Esophagus muscularis mucosa (tissue), 3 donors: Measurements from ENCODE around the gene MCF2L2.

Source experiments
- CTCF ChIP-seq, 3 experiments: fragments of 200-600 bp in 2 of 3; fragments of 450-650 bp in 1 of 3; sonication (generic) in 2 of 3; IDR thresholded peaks; one replicate each; pipeline ENCODE4 v1.5.1; 2017 to 2019; ENCODE audit warnings: antibody characterized with exemption in 3 of 3, mild to moderate bottlenecking in 2 of 3, moderate library complexity in 1 of 3
- POLR2A ChIP-seq: fragments of 450-650 bp; IDR thresholded peaks from one replicate; pipeline ENCODE4 v1.6.1; 2017; ENCODE audit warnings: antibody characterized with exemption, moderate library complexity, mild to moderate bottlenecking, low read depth
- POLR2AphosphoS5 ChIP-seq, 2 donors: sonication (generic); formaldehyde crosslinking; IDR thresholded peaks; one replicate each; pipeline ENCODE4 v1.6.1; 2017; ENCODE audit warnings: antibody characterized with exemption in 2 of 2

- no peak for TF ChIP-seq POLR2A
- no peak for TF ChIP-seq POLR2AphosphoS5 (IDR thresholded peaks at IDR 0.05)
- no peak for TF ChIP-seq CTCF (IDR thresholded peaks at IDR 0.05)
These were observed 276.5 kb downstream of the MCF2L2 start for GRCh38 chr3:183151821-183152351.
